NOMO-1 treated with dmso at 0.1 percent for 144 hours (cell line): ENCODE data around the gene HNMT.
"Not testable (repeated sequence)": the region's sequence is repeated elsewhere in the genome, so short reads cannot be mapped to it uniquely, and the experiment has no call there.

Experiments
- DNase-seq: peaks from one replicate; lab custom pipeline; 2025; ENCODE audit not compliant: unreplicated experiment; lab: John Stamatoyannopoulos, UW

The HNMT gene

DNA sequence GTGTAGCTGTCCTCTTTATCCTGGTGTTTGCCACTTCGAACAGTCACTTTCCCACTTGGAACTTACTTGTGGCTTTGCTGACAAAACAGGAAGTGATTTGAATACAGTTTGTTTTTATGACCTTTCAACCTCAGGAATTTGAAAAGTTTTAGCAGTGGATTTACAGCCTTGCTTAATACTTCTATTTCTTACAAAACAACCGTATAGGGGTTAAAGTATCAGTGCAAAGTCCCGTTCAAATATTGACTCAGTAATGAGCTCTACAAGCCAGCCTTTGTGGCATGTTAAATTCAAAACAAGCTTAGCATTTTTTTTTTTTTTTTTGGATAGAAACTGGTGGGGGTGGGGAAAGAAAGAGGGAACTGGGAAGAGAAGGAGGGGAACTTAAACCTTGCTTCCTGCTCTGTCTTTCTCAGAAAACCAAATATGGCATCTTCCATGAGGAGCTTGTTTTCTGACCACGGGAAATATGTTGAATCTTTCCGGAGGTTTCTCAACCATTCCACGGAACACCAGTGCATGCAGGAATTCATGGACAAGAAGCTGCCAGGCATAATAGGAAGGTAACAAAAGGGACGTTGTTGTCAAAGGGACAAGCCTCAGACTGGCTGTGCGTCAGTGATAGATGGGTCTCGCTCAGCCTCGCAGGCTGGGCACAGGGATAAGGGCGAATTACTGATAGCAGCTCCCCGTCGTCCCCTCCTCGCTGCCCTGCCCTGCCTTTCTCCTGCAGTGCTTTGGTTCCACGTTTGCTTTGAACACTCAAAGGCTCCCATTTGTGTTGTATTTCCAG is at the start of gene HNMT:
TSS of gene HNMT (plus strand) at position 408 of the 793 bp plus-strand sequence. CDS start at position 427, 19 bp downstream.
- DNase-seq, result peak; percentile 65

DNA sequence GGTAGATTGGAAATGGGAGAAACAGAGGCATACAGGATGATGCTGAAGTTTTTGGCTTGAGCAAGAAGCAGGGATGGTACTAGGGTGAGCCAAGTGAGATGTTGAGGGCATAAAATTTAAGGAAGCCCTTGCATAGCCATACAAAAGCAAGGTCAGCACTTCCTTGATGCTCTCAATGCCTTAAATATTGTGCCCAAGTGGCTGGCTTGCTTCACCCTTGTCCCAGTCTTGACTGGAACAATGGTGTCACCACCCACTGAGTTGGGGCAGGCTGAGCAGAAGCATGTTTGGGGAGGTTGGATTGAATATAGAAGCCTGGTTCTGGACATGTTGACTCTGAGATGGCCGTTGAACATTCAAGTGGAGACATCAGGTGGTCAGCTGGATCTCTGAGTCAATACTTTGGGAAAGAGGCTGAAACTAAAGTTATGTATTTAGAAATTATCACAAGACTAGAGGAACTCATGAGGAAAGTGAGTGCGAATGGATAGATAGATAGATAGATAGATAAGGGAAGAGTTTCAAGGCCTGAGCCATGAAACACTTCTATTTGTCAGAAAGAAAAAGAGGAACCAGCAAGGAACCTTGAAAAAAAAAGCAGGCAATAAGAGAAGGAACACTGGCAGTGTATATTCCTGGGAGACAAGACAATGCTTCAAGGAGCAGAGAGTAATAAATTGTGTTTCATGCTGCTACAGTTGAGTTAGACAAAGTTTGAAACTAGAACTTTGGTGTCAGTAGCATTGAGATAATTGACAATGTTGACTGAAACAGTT is 43.0 kb upstream of the HNMT start:
- no peak for DNase-seq

DNA sequence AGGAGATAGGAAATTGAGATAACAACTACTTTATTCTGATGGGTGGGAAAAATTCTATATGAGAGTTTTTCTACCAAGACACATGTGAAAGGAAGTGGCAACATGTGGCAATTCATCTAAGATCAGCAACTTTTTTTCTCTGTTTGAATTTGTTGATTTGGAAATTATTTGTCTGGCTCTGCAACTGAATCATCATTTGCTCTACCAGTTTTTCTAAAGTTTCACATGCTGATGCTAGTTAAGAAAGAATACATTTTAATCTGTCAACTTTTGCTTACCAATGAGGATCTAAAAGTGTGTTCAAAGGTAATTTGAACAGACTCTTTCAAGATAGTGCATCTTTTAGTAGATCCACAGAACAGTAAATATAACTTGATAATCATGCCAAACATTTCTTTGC is 42.1 kb upstream of the HNMT start:
- not testable (repeated sequence) for DNase-seq

DNA sequence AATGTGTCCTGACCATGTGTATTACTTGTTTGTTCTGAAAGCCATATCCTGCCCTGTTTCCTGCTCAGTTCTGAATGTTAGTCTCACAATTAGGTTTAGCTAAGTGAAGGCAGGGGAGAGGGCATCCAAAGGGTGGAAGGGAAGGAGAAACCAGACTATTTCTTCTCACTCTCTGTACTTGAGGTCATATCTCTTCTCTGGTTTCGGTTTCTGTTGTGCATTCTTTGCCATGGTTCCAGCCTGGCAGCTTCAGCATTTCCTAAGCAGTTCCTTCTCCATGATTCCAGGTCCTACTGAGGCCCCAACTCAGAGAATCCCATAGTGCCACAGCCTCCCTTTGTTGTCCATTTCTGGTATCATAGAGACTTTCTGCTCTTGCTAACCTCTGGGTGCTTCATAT is 40.3 kb upstream of the HNMT start:
- no peak for DNase-seq

DNA sequence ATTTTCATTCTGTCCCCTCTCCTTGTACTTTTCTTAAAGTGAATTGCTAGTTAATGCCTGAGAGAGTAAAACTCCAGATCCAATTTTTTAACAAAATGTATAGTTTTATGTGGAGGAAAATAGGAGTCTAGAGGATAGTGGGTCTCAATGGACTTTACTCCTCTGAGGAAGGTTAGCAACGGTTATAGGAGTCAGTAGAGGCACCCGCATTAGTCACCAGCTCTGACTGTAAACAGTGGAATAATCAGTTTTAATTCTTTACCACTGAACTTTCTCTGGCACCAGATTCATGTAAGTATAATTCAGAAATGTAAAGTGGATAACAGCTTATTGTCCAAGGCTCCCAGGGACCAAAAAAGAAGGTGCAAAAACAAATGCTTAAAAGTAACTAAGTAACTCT is 38.7 kb upstream of the HNMT start:
- DNase-seq, result no peak

DNA sequence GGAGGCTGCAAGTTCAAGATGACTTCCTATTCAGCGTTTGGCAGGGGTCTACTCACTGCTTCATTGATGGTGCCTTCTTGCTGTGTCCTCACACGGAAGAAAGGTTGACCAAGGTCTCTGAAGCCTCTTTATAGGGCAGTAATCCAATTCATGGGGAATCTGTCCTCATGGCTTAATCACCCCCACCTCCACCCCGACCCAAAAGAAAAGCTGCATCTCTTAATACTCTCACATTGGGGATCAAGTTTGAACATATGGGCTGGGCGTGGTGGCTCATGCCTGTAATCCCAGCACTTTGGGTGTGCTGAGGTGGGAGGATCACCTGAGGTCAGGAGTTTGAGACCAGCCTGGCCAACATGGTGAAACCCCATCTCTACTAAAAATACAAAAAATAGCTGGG is 36.4 kb upstream of the HNMT start:
- no peak for DNase-seq

DNA sequence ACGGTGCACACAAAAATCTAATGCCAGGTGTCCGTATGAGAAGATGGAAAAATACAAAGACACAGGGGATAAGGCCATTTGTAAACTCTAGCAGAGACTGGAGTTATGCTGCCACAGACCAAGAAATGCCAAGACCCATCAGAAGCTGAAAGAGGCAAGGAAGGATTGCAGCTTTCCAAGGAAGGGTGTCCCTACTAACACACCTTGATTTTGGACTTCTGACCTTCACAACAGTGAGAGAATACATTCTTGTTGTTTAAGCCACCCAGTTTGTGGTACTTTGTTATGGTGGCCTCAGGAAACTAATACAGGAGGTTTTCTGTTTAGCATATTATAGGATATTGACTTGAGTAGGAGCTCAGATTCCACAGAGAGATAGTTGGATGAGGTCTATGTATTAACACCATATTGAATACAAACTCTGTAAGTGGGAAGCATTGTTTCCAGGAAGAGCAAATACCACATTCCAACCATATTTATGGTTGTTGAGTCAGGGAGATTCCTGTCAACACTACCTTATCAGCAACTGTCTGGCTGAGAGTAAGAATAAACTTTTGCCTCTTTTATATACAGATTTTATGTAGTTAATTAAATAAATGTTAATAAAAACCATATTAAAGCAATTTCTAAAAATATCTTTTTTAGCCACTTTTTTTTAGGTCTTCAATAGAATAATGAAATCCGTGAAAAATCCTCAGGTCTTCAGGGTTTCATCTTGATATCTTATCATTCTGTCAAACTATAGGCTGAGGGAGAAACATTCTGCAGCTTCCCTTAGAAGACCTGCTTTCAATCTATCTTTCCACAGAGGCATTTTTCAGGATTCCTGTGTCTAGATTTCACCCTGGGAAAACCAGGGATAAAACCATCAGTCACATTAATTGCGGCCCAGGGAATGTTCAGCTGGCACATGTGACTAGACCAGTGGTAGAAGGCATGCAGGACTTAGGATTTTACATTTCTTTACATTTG is 35.4 kb upstream of the HNMT start:
- no peak for DNase-seq

DNA sequence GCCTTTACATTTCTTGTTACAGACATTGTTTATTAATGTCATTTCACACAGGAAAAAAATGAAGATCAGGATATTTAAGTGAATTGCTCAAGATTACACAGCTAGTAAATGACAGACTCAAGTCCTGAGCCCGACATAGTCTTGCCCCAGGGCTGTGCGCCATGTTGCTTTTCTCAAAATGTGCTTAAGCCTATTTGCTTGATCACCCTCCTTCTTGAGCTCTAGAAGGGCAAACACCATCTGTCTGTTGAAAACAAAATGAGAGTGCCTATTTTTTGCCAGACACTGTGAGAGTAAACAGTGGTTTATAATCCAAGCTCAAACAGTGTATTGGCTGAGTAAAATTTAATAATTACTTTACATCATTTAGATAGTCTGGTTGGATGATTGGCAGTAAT is 34.8 kb upstream of the HNMT start:
- DNase-seq, result no peak

DNA sequence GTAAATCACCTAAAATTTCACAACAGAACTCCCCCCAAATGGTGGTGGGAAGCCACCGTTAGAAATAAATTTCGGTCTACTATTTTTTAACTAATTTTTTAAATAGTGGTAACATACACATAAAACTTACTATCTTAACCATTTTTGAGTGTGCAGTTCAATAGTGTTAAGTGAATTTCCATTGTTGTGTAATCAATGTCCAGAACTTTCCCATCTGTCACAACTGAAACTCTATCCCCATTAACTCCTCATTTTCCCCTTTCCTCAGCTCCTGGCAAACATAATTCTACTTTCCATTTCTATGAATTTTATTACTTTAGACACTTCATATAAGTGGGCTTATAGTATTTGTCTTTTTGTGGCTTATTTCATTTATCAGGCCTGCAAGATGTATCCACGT is 34.1 kb upstream of the HNMT start:
- DNase-seq, result no peak

DNA sequence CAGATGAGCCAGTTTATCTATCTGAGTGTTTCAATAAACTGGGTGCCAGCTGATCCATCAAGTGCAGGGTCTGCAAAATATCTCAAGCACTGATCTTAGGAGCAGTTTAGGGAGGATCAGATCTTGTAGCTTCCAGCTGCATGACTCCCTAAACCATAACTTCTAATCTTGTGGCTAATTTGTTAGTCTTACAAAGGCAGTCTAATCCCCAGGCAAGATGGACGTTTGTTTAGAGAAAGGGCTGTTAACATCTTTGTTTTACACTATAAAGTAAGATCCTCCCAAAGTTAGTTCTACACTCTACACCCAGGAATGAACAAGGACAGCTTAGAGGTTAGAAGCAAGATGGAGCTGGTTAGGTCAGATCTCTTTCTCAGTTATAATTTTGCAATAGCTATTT is 28.7 kb upstream of the HNMT start:
- DNase-seq, result no peak

DNA sequence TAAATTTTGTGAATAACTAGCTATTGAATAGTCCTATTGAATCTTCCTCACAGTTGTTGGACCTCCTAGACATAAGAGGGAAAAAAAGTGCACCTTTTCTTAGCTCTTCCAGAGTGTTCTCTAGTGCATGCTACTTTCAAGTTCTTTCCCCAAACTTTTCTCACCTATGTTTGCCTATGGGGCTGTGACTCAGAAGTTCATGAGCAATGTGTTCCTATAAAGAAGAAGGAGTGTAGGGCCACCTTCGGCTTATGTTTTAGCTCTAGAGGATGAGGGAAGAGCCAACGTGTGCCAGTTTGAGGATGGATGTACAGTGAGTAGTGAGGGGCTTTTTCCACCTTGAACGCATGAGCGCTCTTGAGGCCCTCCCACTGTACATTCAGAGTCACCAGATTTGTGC is 27.0 kb upstream of the HNMT start:
- DNase-seq, result no peak

DNA sequence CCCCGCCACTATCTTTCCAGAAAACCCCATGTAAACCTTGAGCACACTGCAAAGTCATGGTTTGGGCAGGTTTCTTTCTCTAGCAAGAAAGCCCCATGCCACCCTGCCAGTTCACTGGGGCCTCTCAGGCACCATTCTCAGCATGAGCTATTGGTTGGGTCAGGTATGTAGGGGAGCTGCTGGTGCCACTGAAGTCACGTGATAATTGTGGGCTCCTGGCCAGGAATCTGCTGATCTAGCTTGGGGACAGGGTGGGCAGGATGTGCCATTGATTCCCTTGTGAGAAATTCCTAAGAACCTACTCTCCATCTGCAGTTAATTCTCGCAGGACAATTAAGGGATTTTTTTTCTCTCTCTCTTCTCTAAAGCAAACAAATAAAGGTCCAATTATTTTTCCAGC is 26.5 kb upstream of the HNMT start:
- no peak for DNase-seq

DNA sequence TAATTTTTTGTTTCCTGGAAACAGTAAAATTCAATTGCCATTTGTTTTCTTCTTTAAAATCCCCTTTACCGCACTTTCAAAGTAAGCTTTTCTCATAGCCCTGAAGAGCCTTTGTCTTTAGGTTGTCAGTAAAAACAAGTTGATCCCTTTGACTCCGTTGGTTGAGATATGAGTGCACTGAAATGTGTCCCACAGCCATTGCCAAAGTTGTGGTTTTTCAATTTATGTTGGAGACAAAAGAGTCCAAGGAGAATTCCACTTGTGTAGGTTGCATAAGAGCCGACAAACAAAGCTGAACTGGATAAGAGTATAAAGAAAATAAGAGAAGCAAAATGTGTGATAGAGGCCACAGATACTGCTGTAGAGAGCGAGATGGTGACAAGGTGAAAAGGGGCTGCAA is 26.1 kb upstream of the HNMT start:
- DNase-seq, result no peak

DNA sequence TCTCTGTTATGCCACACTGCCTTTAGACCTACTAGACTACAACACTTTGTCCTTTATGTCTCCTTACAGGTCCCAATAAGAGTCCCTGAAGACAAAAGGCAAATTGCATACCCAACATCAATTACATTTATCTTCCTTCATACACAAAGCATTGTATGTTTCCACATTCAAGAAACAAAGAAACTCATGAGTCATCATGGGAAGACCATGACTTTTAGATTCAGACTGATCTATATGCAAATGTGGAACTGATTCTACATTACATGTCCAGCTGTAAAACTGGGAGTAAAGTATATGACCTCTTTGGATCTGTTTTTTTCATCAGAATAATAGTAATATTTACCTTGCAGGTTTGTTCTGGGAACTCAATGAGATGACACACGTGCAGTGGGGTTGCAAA is 25.2 kb upstream of the HNMT start:
- no peak for DNase-seq

DNA sequence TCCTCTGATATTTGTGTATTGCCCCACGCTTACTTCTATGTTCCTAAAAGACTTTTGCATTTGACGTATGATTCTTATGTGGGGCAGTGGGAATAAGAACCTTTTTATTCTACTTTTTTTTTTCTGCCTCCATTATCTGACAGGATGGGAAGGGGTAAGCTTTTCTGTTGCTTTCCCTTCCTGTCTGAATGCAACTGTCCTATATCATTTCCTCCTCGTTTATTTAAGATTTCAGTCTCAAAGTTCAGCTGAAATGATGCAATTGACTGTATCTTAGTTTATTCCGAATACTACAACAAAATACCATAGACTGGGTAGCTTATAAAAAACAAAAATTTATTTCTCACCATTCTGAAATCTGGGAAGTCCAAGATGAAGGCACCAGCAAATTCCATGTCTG is 24.1 kb upstream of the HNMT start:
- DNase-seq, result no peak

DNA sequence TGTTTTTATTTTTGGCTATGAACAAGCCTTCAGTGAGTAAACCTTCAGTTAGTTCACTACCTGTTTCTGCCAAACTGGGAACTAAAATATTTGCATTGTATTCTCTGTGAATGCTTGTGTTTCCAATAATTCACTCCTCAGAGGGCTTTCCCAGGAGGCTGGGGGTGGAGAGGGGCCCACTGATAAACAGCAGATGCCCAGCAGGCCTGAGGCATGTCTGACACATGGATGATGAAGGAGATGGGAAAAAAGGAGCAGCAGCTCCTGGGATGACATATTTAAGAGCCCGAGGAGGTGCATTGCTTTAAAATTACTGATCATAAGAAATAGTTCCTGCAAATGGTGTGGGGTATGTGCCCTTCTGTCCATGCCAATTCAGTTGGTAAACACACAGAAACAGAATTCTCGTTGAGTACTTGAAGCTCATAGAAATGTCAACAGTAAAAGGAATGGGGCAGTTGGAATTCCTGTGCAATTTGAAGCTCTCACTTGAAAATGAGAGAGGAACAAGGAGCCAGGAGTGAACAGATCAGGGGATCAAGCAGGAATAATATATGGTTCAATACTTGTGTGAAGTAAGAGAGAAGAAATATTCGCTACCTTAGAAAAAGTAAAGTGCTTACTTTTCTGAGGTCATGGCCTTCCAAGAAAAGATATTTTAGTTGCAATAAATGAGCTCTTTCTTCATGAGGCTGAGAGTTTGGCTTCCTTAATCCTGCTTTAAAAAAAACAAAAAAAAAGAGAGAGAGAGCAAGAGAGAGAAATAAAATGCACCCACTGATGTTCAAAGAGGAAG is 22.0 kb upstream of the HNMT start:
- no peak for DNase-seq

DNA sequence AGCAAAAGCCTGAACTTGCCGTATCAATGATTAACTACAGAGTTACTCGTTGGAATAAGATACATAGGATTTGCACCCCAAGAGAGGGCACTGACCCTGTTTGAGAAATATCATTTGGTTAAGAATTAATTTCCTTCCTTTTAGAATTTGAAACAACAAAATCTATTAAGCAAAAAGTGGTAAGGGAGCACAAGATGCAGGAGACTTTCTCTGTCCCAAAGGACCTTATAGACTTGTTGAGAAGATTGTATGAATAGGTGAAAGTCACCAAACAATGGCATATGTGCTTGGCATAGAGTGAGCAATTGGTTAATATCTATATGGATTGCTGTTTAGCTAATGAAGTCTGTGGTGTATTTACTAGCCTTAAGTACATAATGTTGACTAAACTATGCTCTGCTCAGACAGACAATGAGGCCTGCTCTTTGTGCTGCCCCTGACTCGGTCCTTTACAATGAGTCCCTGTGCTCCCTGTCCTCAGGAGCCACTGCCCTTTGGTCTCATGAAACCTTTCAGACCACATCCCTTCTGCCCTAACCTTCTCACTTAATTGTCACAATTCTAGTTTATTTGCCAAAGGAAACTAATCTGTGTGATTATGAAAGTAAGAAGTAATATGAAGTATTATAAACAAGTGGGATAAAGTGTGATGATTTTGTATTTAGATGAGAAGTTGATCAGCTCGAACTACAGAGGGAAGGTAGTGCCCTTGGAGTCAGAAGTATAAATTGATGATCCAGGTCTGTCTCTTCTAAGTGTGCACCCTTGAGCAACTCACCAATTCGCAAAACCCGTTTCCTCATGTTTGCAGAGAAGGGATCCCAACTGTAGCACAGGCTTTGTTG is 21.2 kb upstream of the HNMT start:
- DNase-seq, result no peak

DNA sequence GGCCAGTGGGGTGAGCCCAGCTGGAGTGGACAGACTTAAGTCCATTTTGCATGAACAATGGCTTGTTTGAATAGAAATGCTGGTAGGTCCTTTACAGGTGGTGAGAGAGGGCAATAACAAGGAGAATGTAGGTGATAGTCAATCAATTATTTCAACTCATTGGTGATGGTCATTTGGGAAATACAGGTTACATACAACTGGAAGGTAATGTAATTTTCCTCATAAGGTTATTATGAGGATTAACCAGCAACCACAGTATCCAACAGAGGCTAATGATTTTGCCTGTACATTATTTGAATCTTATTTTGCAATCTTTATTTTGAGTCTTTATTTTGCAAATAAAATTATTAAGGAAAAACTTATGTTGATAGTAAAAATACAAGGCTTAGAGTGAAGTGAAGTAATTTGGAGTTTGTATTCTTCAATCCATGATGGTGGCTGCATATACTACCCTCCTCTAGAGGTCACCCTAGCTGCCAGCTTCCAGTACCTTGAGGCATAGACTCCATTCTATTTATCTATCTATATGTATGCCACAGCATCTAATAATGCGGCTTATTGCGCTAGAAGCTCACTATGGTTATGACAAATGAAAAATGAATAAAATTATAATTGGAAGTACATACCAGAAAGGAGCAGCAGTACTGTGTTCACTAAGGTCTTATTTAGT is 20.5 kb upstream of the HNMT start:
- DNase-seq, result no peak

DNA sequence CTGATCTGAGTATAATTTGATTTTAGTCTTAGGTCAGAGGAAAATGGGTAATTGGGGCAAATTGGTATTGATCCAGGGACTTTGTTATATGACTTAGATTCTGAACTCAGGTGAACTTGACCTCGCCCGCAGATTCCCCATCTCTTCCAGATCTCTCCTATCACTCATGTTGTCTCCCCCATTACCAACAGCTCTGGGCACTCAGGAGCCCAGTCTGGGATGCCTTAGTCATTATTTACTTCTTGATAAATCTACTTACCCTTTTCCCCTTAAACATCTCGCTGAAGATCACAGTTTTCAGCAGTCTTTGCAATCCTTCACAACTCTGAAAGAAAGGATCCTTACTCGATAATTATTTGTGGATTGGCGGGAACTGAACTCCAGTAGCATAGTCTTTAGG is 19.6 kb upstream of the HNMT start:
- DNase-seq, result no peak
